ENCODE measurements around the gene TPRA1. TPM values are rescaled to one million over a fixed set of nuclear protein-coding genes. Genes with fewer than 3 reads are reported as not detected.

TPRA1 gene
- total RNA-seq, 4 donors from 2014 or later, result 50.3 to 75.3 (median 67.5) TPM

DNA sequence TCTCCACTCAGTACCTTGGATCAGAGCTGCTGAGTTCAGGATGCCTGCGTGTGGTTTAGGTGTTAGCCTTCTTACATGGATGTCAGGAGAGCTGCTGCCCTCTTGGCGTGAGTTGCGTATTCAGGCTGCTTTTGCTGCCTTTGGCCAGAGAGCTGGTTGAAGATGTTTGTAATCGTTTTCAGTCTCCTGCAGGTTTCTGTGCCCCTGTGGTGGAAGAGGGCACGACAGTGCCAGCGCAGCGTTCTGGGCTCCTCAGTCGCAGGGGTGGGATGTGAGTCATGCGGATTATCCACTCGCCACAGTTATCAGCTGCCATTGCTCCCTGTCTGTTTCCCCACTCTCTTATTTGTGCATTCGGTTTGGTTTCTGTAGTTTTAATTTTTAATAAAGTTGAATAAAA is 31.5 kb upstream of the TPRA1 start:
- no peak overlapping the region for H3K27ac ChIP-seq
- no peaks in the 10 kb centered on the region for H3K4me1 ChIP-seq
- TF ChIP-seq, protein P1, sequence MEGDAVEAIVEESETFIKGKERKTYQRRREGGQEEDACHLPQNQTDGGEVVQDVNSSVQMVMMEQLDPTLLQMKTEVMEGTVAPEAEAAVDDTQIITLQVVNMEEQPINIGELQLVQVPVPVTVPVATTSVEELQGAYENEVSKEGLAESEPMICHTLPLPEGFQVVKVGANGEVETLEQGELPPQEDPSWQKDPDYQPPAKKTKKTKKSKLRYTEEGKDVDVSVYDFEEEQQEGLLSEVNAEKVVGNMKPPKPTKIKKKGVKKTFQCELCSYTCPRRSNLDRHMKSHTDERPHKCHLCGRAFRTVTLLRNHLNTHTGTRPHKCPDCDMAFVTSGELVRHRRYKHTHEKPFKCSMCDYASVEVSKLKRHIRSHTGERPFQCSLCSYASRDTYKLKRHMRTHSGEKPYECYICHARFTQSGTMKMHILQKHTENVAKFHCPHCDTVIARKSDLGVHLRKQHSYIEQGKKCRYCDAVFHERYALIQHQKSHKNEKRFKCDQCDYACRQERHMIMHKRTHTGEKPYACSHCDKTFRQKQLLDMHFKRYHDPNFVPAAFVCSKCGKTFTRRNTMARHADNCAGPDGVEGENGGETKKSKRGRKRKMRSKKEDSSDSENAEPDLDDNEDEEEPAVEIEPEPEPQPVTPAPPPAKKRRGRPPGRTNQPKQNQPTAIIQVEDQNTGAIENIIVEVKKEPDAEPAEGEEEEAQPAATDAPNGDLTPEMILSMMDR (IDR thresholded peaks at IDR 0.05), result no peak
- no peak for TF ChIP-seq EP300 (IDR thresholded peaks at IDR 0.05)
- TF ChIP-seq POLR2A (IDR thresholded peaks at IDR 0.05), result no peak
- no peak for DNase-seq (ENCODE audit: low spot score in 2 of 2)
- WGBS, 2 donors, result 91 to 96% methylated on average over 11 of the region's 11 CpGs
- no peaks in the 10 kb centered on the region for H3K27me3 ChIP-seq
- H3K4me3 ChIP-seq, result no peak overlapping the region
- peaks cover 0 to 58% (median 3%) of the 10 kb centered on the region in 3 donors for H3K36me3 ChIP-seq
- no peaks in the 10 kb centered on the region for H3K9me3 ChIP-seq

DNA sequence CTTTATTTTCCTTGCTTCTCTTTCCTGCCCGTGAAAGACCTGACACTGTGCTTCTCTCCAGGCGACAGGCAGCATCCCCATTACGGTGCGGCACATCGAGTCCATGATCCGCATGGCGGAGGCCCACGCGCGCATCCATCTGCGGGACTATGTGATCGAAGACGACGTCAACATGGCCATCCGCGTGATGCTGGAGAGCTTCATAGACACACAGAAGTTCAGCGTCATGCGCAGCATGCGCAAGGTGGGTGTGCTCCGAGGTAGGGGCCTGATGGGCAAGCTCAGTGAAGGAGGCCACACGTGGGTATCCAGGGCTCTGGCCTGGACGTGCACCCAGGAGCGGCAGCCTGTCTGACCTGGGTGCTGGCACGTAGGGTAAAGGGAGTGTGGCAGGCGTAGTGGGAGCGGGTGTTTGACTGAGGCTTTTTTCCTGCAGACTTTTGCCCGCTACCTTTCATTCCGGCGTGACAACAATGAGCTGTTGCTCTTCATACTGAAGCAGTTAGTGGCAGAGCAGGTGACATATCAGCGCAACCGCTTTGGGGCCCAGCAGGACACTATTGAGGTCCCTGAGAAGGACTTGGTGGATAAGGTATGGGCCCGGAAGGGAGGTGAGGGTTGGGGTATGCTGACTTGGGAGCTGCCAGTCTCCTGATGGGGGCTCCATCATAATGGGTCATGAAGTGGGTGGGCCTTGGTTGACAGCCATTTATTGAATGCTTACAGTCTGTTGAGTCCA is 30.3 kb upstream of the TPRA1 start:
- Histone ChIP-seq H3K4me1 (no peaks in the 10 kb centered on the region), H3K4me3 (no peak overlapping the region), H3K27ac (no peak overlapping the region), H3K36me3 (peaks cover 0 to 70% (median 3%) of the 10 kb centered on the region in 3 donors), H3K27me3 (no peaks in the 10 kb centered on the region), H3K9me3 (no peaks in the 10 kb centered on the region)
- TF ChIP-seq, protein P1 (IDR thresholded peaks at IDR 0.05), result no peak
- TF ChIP-seq POLR2A (IDR thresholded peaks at IDR 0.05), result no peak
- no peak for TF ChIP-seq EP300 (IDR thresholded peaks at IDR 0.05)
- no peak for DNase-seq (ENCODE audit: low spot score in 2 of 2)
- 96 to 98% methylated on average over 32 of the region's 32 CpGs for WGBS, 2 donors

DNA sequence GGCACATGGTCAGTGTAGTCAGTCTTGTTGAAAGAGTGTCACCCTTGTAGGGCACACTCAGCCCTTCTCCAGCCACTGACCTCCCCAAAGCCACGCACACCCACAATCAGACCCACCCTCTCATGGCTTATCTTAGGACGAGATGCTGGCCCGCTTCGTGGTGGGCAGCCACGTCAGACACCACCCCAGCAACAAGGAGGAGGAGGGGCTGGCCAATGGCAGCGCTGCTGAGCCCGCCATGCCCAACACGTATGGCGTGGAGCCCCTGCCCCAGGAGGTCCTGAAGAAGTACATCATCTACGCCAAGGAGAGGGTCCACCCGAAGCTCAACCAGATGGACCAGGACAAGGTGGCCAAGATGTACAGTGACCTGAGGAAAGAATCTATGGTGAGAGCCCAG is 28.4 kb upstream of the TPRA1 start:
- Histone ChIP-seq H3K4me1 (no peaks in the 10 kb centered on the region), H3K36me3 (peaks cover 0 to 80% (median 3%) of the 10 kb centered on the region in 3 donors), H3K27ac (no peak overlapping the region), H3K4me3 (no peak overlapping the region), H3K9me3 (no peaks in the 10 kb centered on the region), H3K27me3 (no peaks in the 10 kb centered on the region)
- 95 to 98% methylated on average over 6 to 11 of the region's 11 CpGs for WGBS, 2 donors
- no peak for DNase-seq (ENCODE audit: low spot score in 2 of 2)
- TF ChIP-seq, protein P1 (IDR thresholded peaks at IDR 0.05), result no peak
- TF ChIP-seq POLR2A (IDR thresholded peaks at IDR 0.05), result no peak
- no peak for TF ChIP-seq EP300 (IDR thresholded peaks at IDR 0.05)

DNA sequence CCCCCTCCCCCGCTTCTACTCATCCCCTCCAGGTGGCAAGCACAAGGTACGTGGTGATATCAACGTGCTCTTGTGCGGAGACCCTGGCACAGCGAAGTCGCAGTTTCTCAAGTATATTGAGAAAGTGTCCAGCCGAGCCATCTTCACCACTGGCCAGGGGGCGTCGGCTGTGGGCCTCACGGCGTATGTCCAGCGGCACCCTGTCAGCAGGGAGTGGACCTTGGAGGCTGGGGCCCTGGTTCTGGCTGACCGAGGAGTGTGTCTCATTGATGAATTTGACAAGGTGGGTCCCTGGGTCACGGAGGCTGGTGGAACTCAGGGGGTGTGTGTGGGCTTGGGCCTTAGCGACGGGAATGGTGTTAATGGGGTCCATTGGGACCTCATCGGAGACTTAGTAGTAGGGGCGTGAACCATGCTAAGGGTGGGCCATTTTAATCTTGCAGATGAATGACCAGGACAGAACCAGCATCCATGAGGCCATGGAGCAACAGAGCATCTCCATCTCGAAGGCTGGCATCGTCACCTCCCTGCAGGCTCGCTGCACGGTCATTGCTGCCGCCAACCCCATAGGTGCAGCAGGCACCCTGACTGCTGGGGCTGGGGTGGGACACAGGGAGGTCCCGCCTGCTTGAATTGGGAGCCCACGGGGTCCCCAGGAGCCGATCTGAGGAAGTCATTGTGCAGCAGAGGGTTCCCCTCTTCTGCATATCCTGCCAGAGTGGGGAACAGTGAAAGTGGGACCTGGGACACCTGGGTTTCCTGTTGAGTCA is 26.5 kb upstream of the TPRA1 start:
- Histone ChIP-seq H3K9me3 (no peaks in the 10 kb centered on the region), H3K4me1 (no peaks in the 10 kb centered on the region), H3K4me3 (no peak overlapping the region), H3K36me3 (peaks cover 0 to 84% (median 3%) of the 10 kb centered on the region in 3 donors), H3K27me3 (no peaks in the 10 kb centered on the region), H3K27ac (no peak overlapping the region)
- DNase-seq (ENCODE audit: low spot score in 2 of 2), result no peak
- TF ChIP-seq, protein P1 (IDR thresholded peaks at IDR 0.05), result no peak
- TF ChIP-seq POLR2A (IDR thresholded peaks at IDR 0.05) (no peak), EP300 (IDR thresholded peaks at IDR 0.05) (no peak)
- 94 to 95% methylated on average over 24 to 26 of the region's 26 CpGs for WGBS, 2 donors
